ENCODE results near the gene SC5D.

The SC5D gene

GRCh38 chr11:121299417-121299816 lies 6.8 kb downstream of the SC5D start:
- TF ChIP-seq TAF1 (IDR thresholded peaks at IDR 0.05; ENCODE audit: borderline replicate concordance, insufficient read depth, low read length) (no peak), FOXP2 (optimal IDR thresholded peaks at IDR 0.05; ENCODE audit: borderline replicate concordance, extremely low read depth, extremely low read length, insufficient read depth) (no peak)

GRCh38 chr11:121300313-121300971 lies 7.9 kb downstream of the SC5D start:
- TF ChIP-seq REST (IDR thresholded peaks at IDR 0.05; ENCODE audit: insufficient read depth in 1 of 2, low read depth in 2 of 2, low read length in 2 of 2), result no peak

GRCh38 chr11:121300972-121301699 lies 8.6 kb downstream of the SC5D start:
- TF ChIP-seq TAF1 (IDR thresholded peaks at IDR 0.05; ENCODE audit: borderline replicate concordance, insufficient read depth, low read length) (no peak), FOXP2 (optimal IDR thresholded peaks at IDR 0.05; ENCODE audit: borderline replicate concordance, extremely low read depth, extremely low read length, insufficient read depth) (no peak), POLR2AphosphoS5 (IDR thresholded peaks at IDR 0.05; ENCODE audit: low read depth, low read length) (no peak), SIN3A (IDR thresholded peaks at IDR 0.05; ENCODE audit: borderline replicate concordance, insufficient read depth, low read length) (no peak), REST (IDR thresholded peaks at IDR 0.05; ENCODE audit: insufficient read depth in 1 of 2, low read depth in 2 of 2, low read length in 2 of 2) (no peak)

- TF ChIP-seq SIN3A (IDR thresholded peaks at IDR 0.05; ENCODE audit: borderline replicate concordance, insufficient read depth, low read length), result no peak
- TF ChIP-seq POLR2AphosphoS5 (IDR thresholded peaks at IDR 0.05; ENCODE audit: low read depth, low read length), result no peak
- no peak for TF ChIP-seq TAF1 (IDR thresholded peaks at IDR 0.05; ENCODE audit: borderline replicate concordance, insufficient read depth, low read length)
- no peak for TF ChIP-seq REST (IDR thresholded peaks at IDR 0.05; ENCODE audit: insufficient read depth in 1 of 2, low read depth in 2 of 2, low read length in 2 of 2)
- no peak for TF ChIP-seq FOXP2 (optimal IDR thresholded peaks at IDR 0.05; ENCODE audit: borderline replicate concordance, extremely low read depth, extremely low read length, insufficient read depth)
Observed at GRCh38 chr11:121304759-121305158, 12.2 kb downstream of the SC5D start.

GRCh38 chr11:121308816-121309215 lies 16.2 kb downstream of the SC5D start:
- no peak for TF ChIP-seq SIN3A (IDR thresholded peaks at IDR 0.05; ENCODE audit: borderline replicate concordance, insufficient read depth, low read length)
- TF ChIP-seq POLR2AphosphoS5 (IDR thresholded peaks at IDR 0.05; ENCODE audit: low read depth, low read length), result no peak
- TF ChIP-seq REST (IDR thresholded peaks at IDR 0.05; ENCODE audit: insufficient read depth in 1 of 2, low read depth in 2 of 2, low read length in 2 of 2), result no peak
- no peak for TF ChIP-seq FOXP2 (optimal IDR thresholded peaks at IDR 0.05; ENCODE audit: borderline replicate concordance, extremely low read depth, extremely low read length, insufficient read depth)
- no peak for TF ChIP-seq TAF1 (IDR thresholded peaks at IDR 0.05; ENCODE audit: borderline replicate concordance, insufficient read depth, low read length)
